ENCODE measurements around the gene S100A1.
"Not testable (repeated sequence)": the region's sequence is repeated elsewhere in the genome, so short reads cannot be mapped to it uniquely, and the experiment has no call there.

S100A1 gene

GRCh38 chr1:153655333-153655732, 27.1 kb downstream of the S100A1 start:
- DNase-seq (ENCODE audit: low read depth in 2 of 2): no peak

- peak; percentile 86 to 88 for DNase-seq (ENCODE audit: low read depth in 2 of 2)
Measured at GRCh38 chr1:153658400-153659174, 30.4 kb downstream of the S100A1 start, which contains the start of gene SNAPIN. Gene SNAPIN, plus strand, starts transcription at chr1:153658703. Its CDS starts 41 bp downstream, at chr1:153658744.

GRCh38 chr1:153659175-153659534, 30.9 kb downstream of the S100A1 start:
- no peak for DNase-seq (ENCODE audit: low read depth in 2 of 2)

- DNase-seq (ENCODE audit: low read depth in 2 of 2): no peak
Measured at GRCh38 chr1:153659656-153660055, 31.4 kb downstream of the S100A1 start.

GRCh38 chr1:153661111-153661708, 33.0 kb downstream of the S100A1 start:
- no peak for DNase-seq (ENCODE audit: low read depth in 2 of 2)

GRCh38 chr1:153662269-153662668, 34.0 kb downstream of the S100A1 start:
- no peak for DNase-seq (ENCODE audit: low read depth in 2 of 2)

- no peak for DNase-seq (ENCODE audit: low read depth in 2 of 2)
Measured at GRCh38 chr1:153663211-153663610, 35.0 kb downstream of the S100A1 start.

GRCh38 chr1:153667439-153667838, 39.2 kb downstream of the S100A1 start:
- DNase-seq (ENCODE audit: low read depth in 2 of 2): no peak

- not testable (repeated sequence) for DNase-seq (ENCODE audit: low read depth in 2 of 2)
Measured at GRCh38 chr1:153668672-153669071, 40.4 kb downstream of the S100A1 start.

GRCh38 chr1:153669606-153670005, 41.4 kb downstream of the S100A1 start:
- no peak for DNase-seq (ENCODE audit: low read depth in 2 of 2)

- DNase-seq (ENCODE audit: low read depth in 2 of 2): no peak
Measured at GRCh38 chr1:153670257-153670858, 42.1 kb downstream of the S100A1 start.

GRCh38 chr1:153670859-153671627, 42.8 kb downstream of the S100A1 start, which contains the start of gene ILF2:
Gene ILF2, minus strand, starts transcription at chr1:153670993. Its CDS starts 71 bp downstream, at chr1:153670922.
- peak; percentile 91 to 95 for DNase-seq (ENCODE audit: low read depth in 2 of 2)

GRCh38 chr1:153671628-153672353, 43.6 kb downstream of the S100A1 start:
- peak; percentile 34 to 46 for DNase-seq (ENCODE audit: low read depth in 2 of 2)

- no peak for DNase-seq (ENCODE audit: low read depth in 2 of 2)
Measured at GRCh38 chr1:153673511-153673910, 45.3 kb downstream of the S100A1 start.

- peak in 1 of 2 donors; percentile 24 for DNase-seq (ENCODE audit: low read depth in 2 of 2)
Measured at GRCh38 chr1:153677718-153678518, 49.7 kb downstream of the S100A1 start.

- DNase-seq (ENCODE audit: low read depth in 2 of 2): no peak
Measured at GRCh38 chr1:153678519-153679336, 50.5 kb downstream of the S100A1 start, which contains the start of gene NPR1. Gene NPR1, plus strand, starts transcription at chr1:153678688. Its CDS starts 421 bp downstream, at chr1:153679109.

- no peak for DNase-seq (ENCODE audit: low read depth in 2 of 2)
Measured at GRCh38 chr1:153679337-153680119, 51.3 kb downstream of the S100A1 start.

- DNase-seq (ENCODE audit: low read depth in 2 of 2): no peak
Measured at GRCh38 chr1:153680120-153680403, 51.8 kb downstream of the S100A1 start.
